ENCODE data around the gene DOP1A. TPM values are rescaled to one million over a fixed set of nuclear protein-coding genes. Genes with fewer than 3 reads are reported as not detected.

DOP1A gene
- total RNA-seq, 4 donors from 2014 or later: 20.2 to 33.4 (median 22.4) TPM

- DNase-seq (ENCODE audit: low spot score): no peak
- no peak for TF ChIP-seq CTCF (IDR thresholded peaks at IDR 0.05)
- no peak for ATAC-seq (ENCODE audit: low FRiP score)
Observed at GRCh38 chr6:83098589-83098988, 31.1 kb downstream of the DOP1A start.

- ATAC-seq (ENCODE audit: low FRiP score) (no peak), DNase-seq (ENCODE audit: low spot score) (no peak)
- no peak for TF ChIP-seq CTCF (IDR thresholded peaks at IDR 0.05)
Observed at GRCh38 chr6:83108378-83108777, 40.9 kb downstream of the DOP1A start.

- DNase-seq (ENCODE audit: low spot score): no peak
- ATAC-seq (ENCODE audit: low FRiP score): no peak
- TF ChIP-seq CTCF (IDR thresholded peaks at IDR 0.05): no peak
Observed at GRCh38 chr6:83113258-83113657, 45.8 kb downstream of the DOP1A start.

- no peak for TF ChIP-seq CTCF (IDR thresholded peaks at IDR 0.05)
- no peak for ATAC-seq (ENCODE audit: low FRiP score)
- no peak for DNase-seq (ENCODE audit: low spot score)
Observed at GRCh38 chr6:83114164-83114563, 46.7 kb downstream of the DOP1A start.

- ATAC-seq (ENCODE audit: low FRiP score) (no peak), DNase-seq (ENCODE audit: low spot score) (no peak)
- TF ChIP-seq CTCF (IDR thresholded peaks at IDR 0.05): no peak
Observed at GRCh38 chr6:83117802-83118201, 50.3 kb downstream of the DOP1A start.

- ATAC-seq (ENCODE audit: low FRiP score) (no peak), DNase-seq (ENCODE audit: low spot score) (no peak)
- no peak for TF ChIP-seq CTCF (IDR thresholded peaks at IDR 0.05)
Observed at GRCh38 chr6:83119742-83120300, 52.4 kb downstream of the DOP1A start.

- no peak for TF ChIP-seq CTCF (IDR thresholded peaks at IDR 0.05)
- ATAC-seq (ENCODE audit: low FRiP score) (no peak), DNase-seq (ENCODE audit: low spot score) (no peak)
Observed at GRCh38 chr6:83124553-83124952, 57.1 kb downstream of the DOP1A start.
